ENCODE results near the gene KCNIP1. TPM values are rescaled to one million over a fixed set of nuclear protein-coding genes. Genes with fewer than 3 reads are reported as not detected.

KCNIP1 gene
- total and polyA plus RNA-seq, 9 of the 15 experiments (the other 6 are each of a cell fraction or from before 2014, with no cell fraction given): not detected

DNA sequence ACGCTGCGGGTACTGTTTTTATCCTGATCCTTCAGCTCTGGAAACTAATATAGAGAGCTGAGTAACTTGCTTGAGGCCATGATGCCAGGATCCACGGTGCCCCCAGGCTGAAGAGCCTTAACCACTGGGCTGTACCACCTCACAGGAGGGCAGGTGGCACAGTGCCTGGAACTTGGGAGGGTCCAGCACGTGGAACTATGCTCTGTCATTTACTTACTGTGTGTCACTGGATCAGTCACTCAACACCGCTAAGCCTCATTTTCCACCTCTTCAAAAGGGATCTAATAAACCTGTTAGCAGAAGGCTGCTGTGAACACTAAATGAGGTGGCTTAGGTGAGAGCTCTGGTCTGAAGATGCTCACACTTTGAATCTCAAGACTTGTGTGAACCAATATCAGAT lies 29.6 kb downstream of the KCNIP1 start (continued):
- no peak for TF ChIP-seq TAL1 (IDR thresholded peaks at IDR 0.05)
- no peak for TF ChIP-seq PHF20 (IDR thresholded peaks at IDR 0.05; ENCODE audit: partially characterized antibody)
- no peak for TF ChIP-seq PHF8 (IDR thresholded peaks at IDR 0.05; ENCODE audit: borderline replicate concordance, low read length)
- no peak for TF ChIP-seq BCOR (IDR thresholded peaks at IDR 0.05)
- TF ChIP-seq, protein P1, sequence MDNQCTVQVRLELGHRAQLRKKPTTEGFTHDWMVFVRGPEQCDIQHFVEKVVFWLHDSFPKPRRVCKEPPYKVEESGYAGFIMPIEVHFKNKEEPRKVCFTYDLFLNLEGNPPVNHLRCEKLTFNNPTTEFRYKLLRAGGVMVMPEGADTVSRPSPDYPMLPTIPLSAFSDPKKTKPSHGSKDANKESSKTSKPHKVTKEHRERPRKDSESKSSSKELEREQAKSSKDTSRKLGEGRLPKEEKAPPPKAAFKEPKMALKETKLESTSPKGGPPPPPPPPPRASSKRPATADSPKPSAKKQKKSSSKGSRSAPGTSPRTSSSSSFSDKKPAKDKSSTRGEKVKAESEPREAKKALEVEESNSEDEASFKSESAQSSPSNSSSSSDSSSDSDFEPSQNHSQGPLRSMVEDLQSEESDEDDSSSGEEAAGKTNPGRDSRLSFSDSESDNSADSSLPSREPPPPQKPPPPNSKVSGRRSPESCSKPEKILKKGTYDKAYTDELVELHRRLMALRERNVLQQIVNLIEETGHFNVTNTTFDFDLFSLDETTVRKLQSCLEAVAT (IDR thresholded peaks at IDR 0.05): no peak
- TF ChIP-seq ZBTB8A (IDR thresholded peaks at IDR 0.05; ENCODE audit: partially characterized antibody): no peak
- no peak for TF ChIP-seq SRSF1 (IDR thresholded peaks at IDR 0.05; ENCODE audit: low read depth, low read length)
- TF ChIP-seq, protein P2, sequence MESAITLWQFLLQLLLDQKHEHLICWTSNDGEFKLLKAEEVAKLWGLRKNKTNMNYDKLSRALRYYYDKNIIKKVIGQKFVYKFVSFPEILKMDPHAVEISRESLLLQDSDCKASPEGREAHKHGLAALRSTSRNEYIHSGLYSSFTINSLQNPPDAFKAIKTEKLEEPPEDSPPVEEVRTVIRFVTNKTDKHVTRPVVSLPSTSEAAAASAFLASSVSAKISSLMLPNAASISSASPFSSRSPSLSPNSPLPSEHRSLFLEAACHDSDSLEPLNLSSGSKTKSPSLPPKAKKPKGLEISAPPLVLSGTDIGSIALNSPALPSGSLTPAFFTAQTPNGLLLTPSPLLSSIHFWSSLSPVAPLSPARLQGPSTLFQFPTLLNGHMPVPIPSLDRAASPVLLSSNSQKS (CRISPR knock-in tag; IDR thresholded peaks at IDR 0.05): no peak
- no peak for TF ChIP-seq NCOA2 (IDR thresholded peaks at IDR 0.05; ENCODE audit: partially characterized antibody in 2 of 2)

GRCh38 chr5:170534177-170534576 lies 30.4 kb downstream of the KCNIP1 start:
- Histone ChIP-seq H3K79me2 (ENCODE audit: control insufficient read depth, insufficient read depth, low read length) (no peaks in the 10 kb centered on the region), H3K9ac (ENCODE audit: insufficient read depth in 1 of 2, low read depth in 2 of 2, low read length in 2 of 2) (no peak overlapping the region), H4K20me1 (replicated peaks; ENCODE audit: control insufficient read depth, insufficient read depth, low read length) (0 out of 2 replicates have a peak, but pooled peaks cover 5% of the 10 kb centered on the region), H2AFZ (ENCODE audit: low read depth, low read length) (no peak overlapping the region), H3K9me1 (ENCODE audit: control insufficient read depth, insufficient read depth, low read length) (no peaks in the 10 kb centered on the region), H3K4me2 (ENCODE audit: insufficient read depth, low read length) (no peak overlapping the region), H3K27me3 (ENCODE audit: control insufficient read depth in 2 of 2, insufficient read depth in 2 of 2, low read length in 2 of 2) (no peaks in the 10 kb centered on the region; a peak in 2 of 5 replicates), H3K4me3 (no peak overlapping the region), H3K9me3 (replicated peaks; ENCODE audit: control insufficient read depth, insufficient read depth, low read depth, low read length) (no peaks in the 10 kb centered on the region), H3K4me1 (replicated peaks in 1 of 2; ENCODE audit: control insufficient read depth in 2 of 2, insufficient read depth in 2 of 2, low read length in 2 of 2) (no peaks in the 10 kb centered on the region), H3K36me3 (ENCODE audit: control insufficient read depth, insufficient read depth, low read length) (no peaks in the 10 kb centered on the region), H3K27ac (ENCODE audit: extremely low read depth, low read depth, low read length) (no peak overlapping the region)
- in situ Hi-C loops (cut with MboI): no loop called here
- TF ChIP-seq DDX20 (tag; IDR thresholded peaks at IDR 0.05; ENCODE audit: low read depth) (no peak), RNF219 (CRISPR knock-in tag; IDR thresholded peaks at IDR 0.05) (no peak)
- ATAC-seq (no peak), DNase-seq (ENCODE audit: extremely low read depth in 1 of 4, low spot score in 3 of 4) (no peak), FAIRE-seq (no peak)
- BruUV-seq (replicated peaks): no TSS peak
- CTCF ChIA-PET (ENCODE audit: low intra/inter-chr PET ratio): interaction anchor here (0.6 kb wide), 1 partner anchor 13 kb away, joined by 3 read pairs; no protein-coding TSS in a partner anchor
- 0% methylated on average over 2 of the region's 2 CpGs for WGBS (ENCODE audit: insufficient coverage, low coverage, missing lambda C conversion rate)
- POLR2A ChIA-PET: interaction anchor here (1.2 kb wide), 1 partner anchor 13 kb away, joined by 5 read pairs; no protein-coding TSS in a partner anchor
- intact Hi-C loops (cut with micrococcal nuclease): no loop called here
